Fibroblast of lung (primary cell): ENCODE data around the gene ITGA8. TPM values are rescaled to one million over a fixed set of nuclear protein-coding genes. Genes with fewer than 3 reads are reported as not detected.
"Not testable (repeated sequence)": the region's sequence is repeated elsewhere in the genome, so short reads cannot be mapped to it uniquely, and the experiment has no call there.

ENCODE experiments used
- DNase-seq, 2 donors: peaks; one replicate each; pipeline versions ENCODE4 v3.0.0 to v3.0.0-alpha.2; 2010; ENCODE audit warnings: low read depth in 2 of 2
- H2AFZ ChIP-seq: 2 replicates; pipeline ENCODE4 v1.5.1; 2012; ENCODE audit warnings: low read length, control low read depth, inconsistent platforms
- H3K27ac ChIP-seq: 2 replicates; pipeline ENCODE4 v1.5.1; 2011; ENCODE audit warnings: low read length, control low read depth; ENCODE audit not compliant: insufficient read depth
- H3K27me3 ChIP-seq: 2 replicates; pipeline ENCODE4 v1.5.1; 2011; ENCODE audit warnings: mild to moderate bottlenecking, low read length; ENCODE audit not compliant: control insufficient read depth, insufficient read depth
- H3K36me3 ChIP-seq: 2 replicates; pipeline ENCODE4 v1.5.1; 2011; ENCODE audit warnings: low read length; ENCODE audit not compliant: control insufficient read depth, insufficient read depth
- H3K4me1 ChIP-seq: 2 replicates; pipeline ENCODE4 v1.5.1; 2011; ENCODE audit warnings: low read length; ENCODE audit not compliant: control insufficient read depth, insufficient read depth; ENCODE audit errors: extremely low read depth
- H3K4me2 ChIP-seq: 2 replicates; pipeline ENCODE4 v1.5.1; 2011; ENCODE audit warnings: low read length, control low read depth; ENCODE audit not compliant: insufficient read depth; ENCODE audit errors: extremely low read depth
- H3K4me3 ChIP-seq, 4 experiments: fragments of 200-600 bp in 1 of 4; sonication (generic) in 1 of 4; replicated peaks in 1 of 4; 2 replicates each; pipeline ENCODE4 v1.5.1; 2011 to 2016; ENCODE audit warnings: low read length in 4 of 4, low read depth in 3 of 4, mild to moderate bottlenecking in 3 of 4, control low read depth in 2 of 4, inconsistent platforms in 1 of 4, mixed read lengths in 1 of 4; ENCODE audit not compliant: insufficient read depth in 1 of 4; ENCODE audit errors: control extremely low read depth in 1 of 4
- H3K79me2 ChIP-seq: 2 replicates; pipeline ENCODE4 v1.5.1; 2012; ENCODE audit warnings: mild to moderate bottlenecking, low read length, inconsistent platforms; ENCODE audit not compliant: control insufficient read depth, insufficient read depth
- H3K9ac ChIP-seq: 2 replicates; pipeline ENCODE4 v1.5.1; 2011; ENCODE audit warnings: mild to moderate bottlenecking, low read length, control low read depth; ENCODE audit not compliant: insufficient read depth
- H3K9me3 ChIP-seq: 2 replicates; pipeline ENCODE4 v1.5.1; 2012; ENCODE audit warnings: low read depth, low read length; ENCODE audit not compliant: control insufficient read depth, insufficient read depth
- H4K20me1 ChIP-seq: 2 replicates; pipeline ENCODE4 v1.5.1; 2011; ENCODE audit warnings: low read length; ENCODE audit not compliant: control insufficient read depth, insufficient read depth; ENCODE audit errors: extremely low read depth
- EZH2 ChIP-seq: IDR thresholded peaks from 2 replicates; pipeline ENCODE4 v1.5.1; 2012; ENCODE audit warnings: low read length, control low read depth, mild to moderate bottlenecking; ENCODE audit errors: missing control alignments
- polyA plus RNA-seq, 2 donors: library from polyadenylated mRNA; depleted of rRNA in 1 of 2; stranded (reverse) in 1 of 2; unstranded in 1 of 2; fragments of >200 nt; gene quantifications; 2 replicates each; pipeline ENCODE4 v1.2.1, GENCODE V29; 2011 to 2012; ENCODE audit warnings: missing spikeins in 1 of 2
- total RNA-seq: library from RNA; depleted of rRNA; stranded (reverse); fragments of >200 nt; gene quantifications from 2 replicates; pipeline ENCODE4 v1.2.1, GENCODE V29; 2014
- TF ChIP-seq, protein P1 (sequence below), 2 donors: IDR thresholded peaks in 1 of 2; conservative IDR thresholded peaks in 1 of 2; 1 replicate in 1 of 2; 2 replicates in 1 of 2; pipeline ENCODE4 v1.5.1; 2011 to 2012; ENCODE audit warnings: low read length in 2 of 2, control low read depth in 1 of 2, inconsistent platforms in 1 of 2, low read depth in 1 of 2, mild to moderate bottlenecking in 1 of 2

The ITGA8 gene
- total and polyA plus RNA-seq, 2 donors (not counting 1 experiment from before 2014, with no cell fraction given): 0.62 to 0.99 TPM

DNA sequence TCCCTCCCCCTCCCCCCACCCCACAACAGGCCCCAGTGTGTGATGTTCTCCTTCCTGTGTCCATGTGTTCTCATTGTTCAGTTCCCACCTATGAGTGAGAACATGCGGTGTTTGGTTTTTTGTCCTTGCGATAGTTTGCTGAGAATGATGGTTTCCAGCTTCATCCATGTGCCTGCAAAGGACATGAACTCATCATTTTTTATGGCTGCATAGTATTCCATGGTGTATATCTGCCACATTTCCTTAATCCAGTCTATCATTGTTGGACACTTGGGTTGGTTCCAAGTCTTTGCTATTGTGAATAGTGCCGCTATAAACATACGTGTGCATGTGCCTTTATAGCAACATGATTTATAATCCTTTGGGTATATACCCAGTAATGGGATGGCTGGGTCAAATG is 41.5 kb upstream of the ITGA8 start:
- not testable (repeated sequence) for H3K36me3 ChIP-seq, H4K20me1 ChIP-seq, H3K4me2 ChIP-seq, H2AFZ ChIP-seq, H3K27ac ChIP-seq, H3K4me1 ChIP-seq, DNase-seq, H3K79me2 ChIP-seq, H3K4me3 ChIP-seq, H3K9ac ChIP-seq, H3K27me3 ChIP-seq, H3K9me3 ChIP-seq

DNA sequence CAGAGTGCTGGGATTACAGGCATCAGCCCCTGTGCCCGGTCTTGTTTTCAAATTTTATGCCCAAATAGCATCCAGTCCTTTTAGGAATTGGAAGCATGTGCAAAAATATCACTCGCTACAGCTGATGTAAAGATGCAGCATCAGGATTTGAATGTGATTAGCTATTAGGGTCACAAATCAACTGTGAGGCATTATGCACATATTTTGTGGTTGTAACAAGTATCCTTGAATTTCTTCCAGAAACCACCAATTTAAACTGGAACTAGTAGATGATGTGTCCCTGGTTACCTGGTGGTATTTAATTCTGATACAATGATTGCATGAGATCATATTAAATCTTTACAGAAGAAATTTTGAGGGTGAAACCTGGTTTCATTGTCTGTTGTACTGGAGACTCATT is 41.0 kb upstream of the ITGA8 start:
- DNase-seq: peak in 1 of 2 donors; percentile 6
- Histone ChIP-seq H3K9me3 (no peaks in the 10 kb centered on the region), H3K9ac (no peak overlapping the region), H3K4me2 (no peak overlapping the region), H3K27me3 (no peaks in the 10 kb centered on the region), H3K4me3 (no peak overlapping the region), H3K79me2 (no peaks in the 10 kb centered on the region), H4K20me1 (no peaks in the 10 kb centered on the region), H2AFZ (no peak overlapping the region), H3K36me3 (no peaks in the 10 kb centered on the region), H3K27ac (no peak overlapping the region), H3K4me1 (no peaks in the 10 kb centered on the region)
- TF ChIP-seq, protein P1, sequence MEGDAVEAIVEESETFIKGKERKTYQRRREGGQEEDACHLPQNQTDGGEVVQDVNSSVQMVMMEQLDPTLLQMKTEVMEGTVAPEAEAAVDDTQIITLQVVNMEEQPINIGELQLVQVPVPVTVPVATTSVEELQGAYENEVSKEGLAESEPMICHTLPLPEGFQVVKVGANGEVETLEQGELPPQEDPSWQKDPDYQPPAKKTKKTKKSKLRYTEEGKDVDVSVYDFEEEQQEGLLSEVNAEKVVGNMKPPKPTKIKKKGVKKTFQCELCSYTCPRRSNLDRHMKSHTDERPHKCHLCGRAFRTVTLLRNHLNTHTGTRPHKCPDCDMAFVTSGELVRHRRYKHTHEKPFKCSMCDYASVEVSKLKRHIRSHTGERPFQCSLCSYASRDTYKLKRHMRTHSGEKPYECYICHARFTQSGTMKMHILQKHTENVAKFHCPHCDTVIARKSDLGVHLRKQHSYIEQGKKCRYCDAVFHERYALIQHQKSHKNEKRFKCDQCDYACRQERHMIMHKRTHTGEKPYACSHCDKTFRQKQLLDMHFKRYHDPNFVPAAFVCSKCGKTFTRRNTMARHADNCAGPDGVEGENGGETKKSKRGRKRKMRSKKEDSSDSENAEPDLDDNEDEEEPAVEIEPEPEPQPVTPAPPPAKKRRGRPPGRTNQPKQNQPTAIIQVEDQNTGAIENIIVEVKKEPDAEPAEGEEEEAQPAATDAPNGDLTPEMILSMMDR (conservative IDR thresholded peaks at IDR 0.05 in 1 of 2, IDR thresholded peaks at IDR 0.05 in 1 of 2; ENCODE audit: low read depth in 1 of 2, low read length in 2 of 2): no peak
- TF ChIP-seq EZH2: no peak

GRCh38 chr10:15759265-15759664 is 39.5 kb upstream of the ITGA8 start:
- Histone ChIP-seq H3K4me1 (no peaks in the 10 kb centered on the region), H3K9ac (no peak overlapping the region), H4K20me1 (no peaks in the 10 kb centered on the region), H3K27me3 (no peaks in the 10 kb centered on the region), H3K36me3 (no peaks in the 10 kb centered on the region), H3K4me2 (no peak overlapping the region), H3K4me3 (no peak overlapping the region), H3K27ac (no peak overlapping the region), H3K79me2 (no peaks in the 10 kb centered on the region), H2AFZ (no peak overlapping the region), H3K9me3 (no peaks in the 10 kb centered on the region)
- TF ChIP-seq, protein P1 (conservative IDR thresholded peaks at IDR 0.05 in 1 of 2, IDR thresholded peaks at IDR 0.05 in 1 of 2; ENCODE audit: low read depth in 1 of 2, low read length in 2 of 2): no peak
- DNase-seq: no peak

DNA sequence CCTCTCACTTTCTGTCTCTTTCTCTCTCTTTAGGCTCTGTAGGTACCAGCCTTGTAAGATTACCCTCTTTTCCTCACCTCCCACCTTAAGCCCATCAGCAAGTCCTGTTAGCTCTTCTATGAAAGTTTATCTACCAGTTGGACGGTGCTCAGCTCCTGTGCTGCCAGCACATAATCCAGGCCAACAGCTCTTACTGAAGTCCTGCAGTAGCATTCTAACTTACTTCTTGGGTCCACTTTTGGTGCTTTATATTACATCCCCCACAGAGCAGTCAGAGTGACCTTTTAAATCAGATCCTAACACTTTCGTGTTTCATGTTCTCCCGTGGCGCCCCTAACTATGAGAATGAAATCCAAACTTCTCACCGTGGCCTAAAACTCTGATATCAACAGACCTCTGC is 38.9 kb upstream of the ITGA8 start:
- H3K36me3 ChIP-seq: no peaks in the 10 kb centered on the region
- H3K9me3 ChIP-seq: no peaks in the 10 kb centered on the region
- no peak overlapping the region for H3K4me3 ChIP-seq
- H4K20me1 ChIP-seq: no peaks in the 10 kb centered on the region
- H3K9ac ChIP-seq: no peak overlapping the region
- no peak for DNase-seq
- H3K79me2 ChIP-seq: no peaks in the 10 kb centered on the region
- H3K27ac ChIP-seq: no peak overlapping the region
- no peaks in the 10 kb centered on the region for H3K4me1 ChIP-seq
- TF ChIP-seq, protein P1 (conservative IDR thresholded peaks at IDR 0.05 in 1 of 2, IDR thresholded peaks at IDR 0.05 in 1 of 2; ENCODE audit: low read depth in 1 of 2, low read length in 2 of 2): no peak
- TF ChIP-seq EZH2: no peak
- no peak overlapping the region for H2AFZ ChIP-seq
- no peaks in the 10 kb centered on the region for H3K27me3 ChIP-seq
- no peak overlapping the region for H3K4me2 ChIP-seq
